Thoracic aorta (tissue), 2 donors: ENCODE data around the gene LDLR. TPM values are rescaled to one million over a fixed set of nuclear protein-coding genes. Genes with fewer than 3 reads are reported as not detected.
"Not testable (repeated sequence)": the region's sequence is repeated elsewhere in the genome, so short reads cannot be mapped to it uniquely, and the experiment has no call there.

ENCODE experiments used
- ATAC-seq: fragments of 150-250 bp; one replicate; pipeline ENCODE4 v1.8.0; 2017; ENCODE audit warnings: low read depth; ENCODE audit not compliant: insufficient number of reproducible peaks, low FRiP score
- DNase-seq: peaks from one replicate; pipeline ENCODE4 v3.0.0-alpha.2; 2020; ENCODE audit warnings: low spot score
- H3K27ac ChIP-seq, 2 donors: fragments of 200-600 bp; sonication (generic); 1 replicate in 1 of 2; 2 replicates in 1 of 2; pipeline ENCODE4 v1.5.1; 2016; ENCODE audit warnings: mild to moderate bottlenecking in 2 of 2, moderate library complexity in 2 of 2
- H3K27me3 ChIP-seq: fragments of 200-600 bp; sonication (generic); replicated peaks from 2 replicates; pipeline ENCODE4 v1.6.0; 2016; ENCODE audit warnings: mild to moderate bottlenecking; ENCODE audit not compliant: insufficient read depth
- H3K36me3 ChIP-seq: fragments of 200-600 bp; sonication (generic); one replicate; pipeline ENCODE4 v1.5.1; 2016
- H3K4me1 ChIP-seq, 2 donors: fragments of 200-600 bp; sonication (generic); 1 replicate in 1 of 2; 2 replicates in 1 of 2; pipeline versions ENCODE4 v1.5.1 to v1.6.0; 2016; ENCODE audit warnings: low read depth in 2 of 2, mild to moderate bottlenecking in 1 of 2; ENCODE audit not compliant: control insufficient read depth in 1 of 2
- H3K4me3 ChIP-seq: fragments of 200-600 bp; sonication (generic); 2 replicates; pipeline ENCODE4 v1.5.1; 2016; ENCODE audit warnings: mild to moderate bottlenecking
- H3K9me3 ChIP-seq: fragments of 200-600 bp; sonication (generic); 2 replicates; pipeline ENCODE4 v1.5.1; 2016
- total RNA-seq, 2 donors: library from RNA; depleted of rRNA; stranded (reverse); fragments of >200 nt; gene quantifications; one replicate each; pipeline versions ENCODE4 v1.1.0 to v1.2.3, GENCODE V29; 2016
- TF ChIP-seq, protein P1 (sequence below): fragments of 200-600 bp; sonication (generic); IDR thresholded peaks from one replicate; pipeline ENCODE4 v1.5.1; 2019; ENCODE audit warnings: antibody characterized with exemption

Gene LDLR
- total RNA-seq, 2 donors from 2014 or later, result 39.8 to 108 TPM

DNA sequence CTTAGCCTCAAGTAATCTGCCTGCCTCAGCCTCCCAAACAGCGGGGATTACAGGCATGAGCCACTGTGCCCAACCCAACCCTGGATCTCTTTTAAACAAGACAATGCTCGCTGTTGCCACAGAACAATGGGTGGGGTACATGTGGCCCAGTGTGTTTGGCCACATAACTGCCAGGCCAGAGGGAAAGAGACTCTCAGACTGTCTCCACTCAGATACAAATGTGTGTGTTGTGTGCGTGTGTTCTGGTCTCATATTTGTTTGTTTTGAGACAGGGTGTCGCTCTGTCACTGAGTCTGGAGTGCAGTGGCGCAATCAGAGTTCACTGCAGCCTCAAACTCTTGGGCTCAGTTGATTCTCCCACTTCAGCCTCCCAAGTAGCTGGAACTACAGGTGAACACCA, 25.8 kb downstream of the LDLR start:
- ATAC-seq (no peak), DNase-seq (no peak)
- Histone ChIP-seq H3K27me3 (no peaks in the 10 kb centered on the region), H3K9me3 (no peaks in the 10 kb centered on the region), H3K4me3 (no peak overlapping the region), H3K27ac (no peak overlapping the region), H3K36me3 (peaks cover 64% of the 10 kb centered on the region), H3K4me1 (no peaks in the 10 kb centered on the region)
- TF ChIP-seq, protein P1, sequence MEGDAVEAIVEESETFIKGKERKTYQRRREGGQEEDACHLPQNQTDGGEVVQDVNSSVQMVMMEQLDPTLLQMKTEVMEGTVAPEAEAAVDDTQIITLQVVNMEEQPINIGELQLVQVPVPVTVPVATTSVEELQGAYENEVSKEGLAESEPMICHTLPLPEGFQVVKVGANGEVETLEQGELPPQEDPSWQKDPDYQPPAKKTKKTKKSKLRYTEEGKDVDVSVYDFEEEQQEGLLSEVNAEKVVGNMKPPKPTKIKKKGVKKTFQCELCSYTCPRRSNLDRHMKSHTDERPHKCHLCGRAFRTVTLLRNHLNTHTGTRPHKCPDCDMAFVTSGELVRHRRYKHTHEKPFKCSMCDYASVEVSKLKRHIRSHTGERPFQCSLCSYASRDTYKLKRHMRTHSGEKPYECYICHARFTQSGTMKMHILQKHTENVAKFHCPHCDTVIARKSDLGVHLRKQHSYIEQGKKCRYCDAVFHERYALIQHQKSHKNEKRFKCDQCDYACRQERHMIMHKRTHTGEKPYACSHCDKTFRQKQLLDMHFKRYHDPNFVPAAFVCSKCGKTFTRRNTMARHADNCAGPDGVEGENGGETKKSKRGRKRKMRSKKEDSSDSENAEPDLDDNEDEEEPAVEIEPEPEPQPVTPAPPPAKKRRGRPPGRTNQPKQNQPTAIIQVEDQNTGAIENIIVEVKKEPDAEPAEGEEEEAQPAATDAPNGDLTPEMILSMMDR, result no peak

DNA sequence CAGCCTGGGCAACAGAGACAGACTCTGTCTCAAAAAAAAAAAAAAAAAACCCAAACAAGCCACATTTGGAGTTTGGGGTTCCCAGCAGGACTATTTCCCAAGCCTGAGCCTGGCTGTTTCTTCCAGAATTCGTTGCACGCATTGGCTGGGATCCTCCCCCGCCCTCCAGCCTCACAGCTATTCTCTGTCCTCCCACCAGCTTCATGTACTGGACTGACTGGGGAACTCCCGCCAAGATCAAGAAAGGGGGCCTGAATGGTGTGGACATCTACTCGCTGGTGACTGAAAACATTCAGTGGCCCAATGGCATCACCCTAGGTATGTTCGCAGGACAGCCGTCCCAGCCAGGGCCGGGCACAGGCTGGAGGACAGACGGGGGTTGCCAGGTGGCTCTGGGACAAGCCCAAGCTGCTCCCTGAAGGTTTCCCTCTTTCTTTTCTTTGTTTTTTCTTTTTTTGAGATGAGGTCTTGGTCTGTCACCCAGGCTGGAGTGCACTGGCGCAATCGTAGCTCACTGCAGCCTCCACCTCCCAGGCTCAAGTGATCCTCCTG, 26.7 kb downstream of the LDLR start:
- no peak overlapping the region for H3K4me3 ChIP-seq
- no peak overlapping the region for H3K27ac ChIP-seq
- peaks cover 64% of the 10 kb centered on the region for H3K36me3 ChIP-seq
- no peak for DNase-seq
- no peak for ATAC-seq
- TF ChIP-seq, protein P1, result no peak
- H3K27me3 ChIP-seq, result no peaks in the 10 kb centered on the region
- no peaks in the 10 kb centered on the region for H3K4me1 ChIP-seq
- H3K9me3 ChIP-seq, result no peaks in the 10 kb centered on the region

DNA sequence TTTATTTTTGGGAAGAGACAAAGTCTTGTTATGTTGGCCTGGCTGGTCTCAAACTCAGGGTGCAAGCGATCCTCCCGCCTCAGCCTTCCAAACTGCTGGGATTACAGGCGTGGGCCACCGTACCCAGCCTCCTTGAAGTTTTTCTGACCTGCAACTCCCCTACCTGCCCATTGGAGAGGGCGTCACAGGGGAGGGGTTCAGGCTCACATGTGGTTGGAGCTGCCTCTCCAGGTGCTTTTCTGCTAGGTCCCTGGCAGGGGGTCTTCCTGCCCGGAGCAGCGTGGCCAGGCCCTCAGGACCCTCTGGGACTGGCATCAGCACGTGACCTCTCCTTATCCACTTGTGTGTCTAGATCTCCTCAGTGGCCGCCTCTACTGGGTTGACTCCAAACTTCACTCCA, 27.2 kb downstream of the LDLR start:
- H3K4me1 ChIP-seq, result no peaks in the 10 kb centered on the region
- TF ChIP-seq, protein P1, result no peak
- H3K9me3 ChIP-seq, result no peaks in the 10 kb centered on the region
- DNase-seq (no peak), ATAC-seq (no peak)
- peaks cover 60% of the 10 kb centered on the region for H3K36me3 ChIP-seq
- no peak overlapping the region for H3K27ac ChIP-seq
- no peak overlapping the region for H3K4me3 ChIP-seq
- H3K27me3 ChIP-seq, result no peaks in the 10 kb centered on the region

DNA sequence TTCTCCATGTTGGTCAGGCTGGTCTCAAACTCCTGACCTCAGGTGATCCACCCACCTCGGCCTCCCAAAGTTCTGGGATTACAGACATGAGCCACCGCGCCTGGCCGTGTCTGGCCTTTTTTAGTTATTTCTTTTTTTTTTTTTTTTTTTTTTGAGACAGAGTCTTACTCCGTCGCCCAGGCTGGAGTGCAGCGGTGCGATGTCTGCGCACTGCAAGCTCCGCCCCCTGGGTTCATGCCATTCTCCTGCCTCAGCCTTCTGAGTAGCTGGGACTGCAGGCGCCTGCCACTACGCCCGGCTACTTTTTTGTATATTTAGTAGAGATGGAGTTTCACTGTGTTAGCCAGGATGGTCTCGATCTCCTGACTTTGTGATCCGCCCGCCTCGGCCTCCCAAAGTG, 32.7 kb downstream of the LDLR start:
- H3K4me1 ChIP-seq, ATAC-seq, H3K4me3 ChIP-seq, H3K27me3 ChIP-seq, H3K27ac ChIP-seq, DNase-seq, H3K9me3 ChIP-seq: not testable (repeated sequence)
- H3K36me3 ChIP-seq, result peaks cover 42% of the 10 kb centered on the region

DNA sequence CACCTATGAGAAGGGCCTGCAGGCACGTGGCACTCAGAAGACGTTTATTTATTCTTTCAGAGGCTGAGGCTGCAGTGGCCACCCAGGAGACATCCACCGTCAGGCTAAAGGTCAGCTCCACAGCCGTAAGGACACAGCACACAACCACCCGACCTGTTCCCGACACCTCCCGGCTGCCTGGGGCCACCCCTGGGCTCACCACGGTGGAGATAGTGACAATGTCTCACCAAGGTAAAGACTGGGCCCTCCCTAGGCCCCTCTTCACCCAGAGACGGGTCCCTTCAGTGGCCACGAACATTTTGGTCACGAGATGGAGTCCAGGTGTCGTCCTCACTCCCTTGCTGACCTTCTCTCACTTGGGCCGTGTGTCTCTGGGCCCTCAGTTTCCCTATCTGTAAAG, 33.9 kb downstream of the LDLR start:
- Histone ChIP-seq H3K4me1 (peaks cover 0 to 8% of the 10 kb centered on the region in 2 donors), H3K27ac (no peak overlapping the region), H3K4me3 (no peak overlapping the region), H3K27me3 (no peaks in the 10 kb centered on the region), H3K9me3 (no peaks in the 10 kb centered on the region), H3K36me3 (peaks cover 38% of the 10 kb centered on the region)
- no peak for ATAC-seq
- TF ChIP-seq, protein P1, result no peak
- no peak for DNase-seq

DNA sequence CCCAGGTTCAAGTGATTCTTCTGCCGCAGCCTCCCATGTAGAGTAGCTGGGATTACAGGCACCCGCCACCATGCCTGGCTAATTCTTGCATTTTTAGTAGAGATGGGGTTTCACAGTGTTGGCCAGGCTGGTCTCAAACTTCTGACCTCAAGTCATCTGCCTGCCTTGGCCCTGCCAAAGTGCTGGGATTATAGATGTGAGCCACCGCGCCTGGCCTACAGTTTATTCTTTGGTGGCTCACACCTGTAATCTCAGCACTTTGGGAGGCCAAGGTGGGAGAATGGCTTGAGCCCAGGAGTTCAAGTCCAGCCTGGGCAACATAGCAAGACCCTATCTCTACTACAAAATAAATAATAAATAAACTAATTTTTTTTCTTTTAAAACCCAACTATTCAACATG, 34.9 kb downstream of the LDLR start:
- H3K9me3 ChIP-seq, H3K4me1 ChIP-seq, DNase-seq, H3K4me3 ChIP-seq, H3K27ac ChIP-seq, H3K27me3 ChIP-seq, ATAC-seq: not testable (repeated sequence)
- H3K36me3 ChIP-seq, result peaks cover 39% of the 10 kb centered on the region
